ENCODE data around the gene PRLHR. TPM values are rescaled to one million over a fixed set of nuclear protein-coding genes. Genes with fewer than 3 reads are reported as not detected.

Gene PRLHR
- total RNA-seq, 3 donors from 2014 or later: not detected

DNA sequence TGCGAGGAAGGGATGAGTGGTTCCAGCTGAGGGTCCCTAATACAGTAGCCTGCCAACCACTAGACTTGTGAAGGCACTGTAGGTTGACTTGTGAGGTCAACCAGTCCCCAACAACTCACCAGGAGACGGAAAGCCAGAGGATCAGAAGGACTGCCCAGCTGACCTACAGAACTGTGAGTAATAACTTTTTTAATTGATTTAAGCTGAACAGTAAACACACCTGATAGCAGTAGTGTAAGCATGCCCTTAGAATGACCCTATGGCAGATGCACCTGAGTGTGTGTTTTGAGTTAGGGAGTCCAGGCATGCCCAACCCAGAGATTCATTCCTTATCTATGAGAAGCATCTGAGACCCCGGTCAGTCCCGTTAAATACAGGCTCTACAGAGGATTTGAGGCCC lies 14.1 kb downstream of the PRLHR start:
- intact Hi-C loops (cut with DNase I, micrococcal nuclease): no loop called here
- H3K4me1 ChIP-seq (ENCODE audit: low read depth): no peaks in the 10 kb centered on the region
- no peaks in the 10 kb centered on the region for H3K9me3 ChIP-seq
- DNase-seq: no peak
- ATAC-seq: peak; percentile 42
- H3K4me3 ChIP-seq: no peak overlapping the region
- TF ChIP-seq, protein P1, sequence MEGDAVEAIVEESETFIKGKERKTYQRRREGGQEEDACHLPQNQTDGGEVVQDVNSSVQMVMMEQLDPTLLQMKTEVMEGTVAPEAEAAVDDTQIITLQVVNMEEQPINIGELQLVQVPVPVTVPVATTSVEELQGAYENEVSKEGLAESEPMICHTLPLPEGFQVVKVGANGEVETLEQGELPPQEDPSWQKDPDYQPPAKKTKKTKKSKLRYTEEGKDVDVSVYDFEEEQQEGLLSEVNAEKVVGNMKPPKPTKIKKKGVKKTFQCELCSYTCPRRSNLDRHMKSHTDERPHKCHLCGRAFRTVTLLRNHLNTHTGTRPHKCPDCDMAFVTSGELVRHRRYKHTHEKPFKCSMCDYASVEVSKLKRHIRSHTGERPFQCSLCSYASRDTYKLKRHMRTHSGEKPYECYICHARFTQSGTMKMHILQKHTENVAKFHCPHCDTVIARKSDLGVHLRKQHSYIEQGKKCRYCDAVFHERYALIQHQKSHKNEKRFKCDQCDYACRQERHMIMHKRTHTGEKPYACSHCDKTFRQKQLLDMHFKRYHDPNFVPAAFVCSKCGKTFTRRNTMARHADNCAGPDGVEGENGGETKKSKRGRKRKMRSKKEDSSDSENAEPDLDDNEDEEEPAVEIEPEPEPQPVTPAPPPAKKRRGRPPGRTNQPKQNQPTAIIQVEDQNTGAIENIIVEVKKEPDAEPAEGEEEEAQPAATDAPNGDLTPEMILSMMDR (IDR thresholded peaks at IDR 0.05): no peak
- no peaks in the 10 kb centered on the region for H3K36me3 ChIP-seq (ENCODE audit: low read depth)

DNA sequence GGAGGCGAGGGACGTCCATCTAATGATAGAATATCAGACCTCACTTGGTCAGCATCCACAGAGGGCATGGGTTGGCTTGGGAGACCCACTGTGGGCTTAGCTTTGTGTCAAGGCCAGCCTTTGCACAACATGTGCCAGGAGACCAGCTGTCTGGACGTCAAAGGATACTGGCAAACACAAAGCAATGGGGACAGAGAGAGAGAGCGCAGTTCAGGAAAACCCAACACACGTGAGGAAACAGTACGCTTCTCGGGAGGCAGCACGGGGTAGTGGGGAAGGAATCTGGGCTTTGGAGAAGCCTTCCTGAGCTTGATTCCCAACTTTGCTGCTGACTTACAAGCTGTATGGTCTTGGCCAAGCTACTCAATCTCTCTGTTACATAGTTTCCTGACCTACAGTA lies 14.7 kb downstream of the PRLHR start:
- Histone ChIP-seq H3K36me3 (ENCODE audit: low read depth) (no peaks in the 10 kb centered on the region), H3K9me3 (no peaks in the 10 kb centered on the region), H3K4me1 (ENCODE audit: low read depth) (no peaks in the 10 kb centered on the region), H3K4me3 (no peak overlapping the region)
- ATAC-seq (no peak), DNase-seq (no peak)
- TF ChIP-seq, protein P1 (IDR thresholded peaks at IDR 0.05): no peak
- intact Hi-C loops (cut with DNase I, micrococcal nuclease): no loop called here

DNA sequence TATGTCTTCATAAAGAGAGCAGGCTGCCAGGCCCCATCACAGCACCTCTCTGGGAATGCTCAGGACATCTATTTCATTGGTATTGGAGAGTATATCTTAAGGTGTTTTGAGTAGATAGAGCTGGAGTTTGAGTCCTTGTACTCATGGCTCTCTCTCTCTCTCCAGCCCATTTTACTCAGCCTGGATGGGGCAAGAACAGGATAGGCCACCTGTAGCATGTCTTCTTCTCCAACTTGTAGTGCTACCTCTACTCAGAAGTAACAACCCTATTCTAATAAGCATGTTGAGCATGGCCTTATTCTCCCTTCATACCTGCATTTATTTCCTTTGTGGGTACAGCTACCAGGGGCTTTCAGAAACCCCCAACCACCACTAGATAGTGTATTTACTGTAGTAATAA lies 21.9 kb downstream of the PRLHR start:
- Histone ChIP-seq H3K4me3 (no peak overlapping the region), H3K36me3 (ENCODE audit: low read depth) (no peaks in the 10 kb centered on the region), H3K9me3 (no peaks in the 10 kb centered on the region), H3K4me1 (ENCODE audit: low read depth) (no peaks in the 10 kb centered on the region)
- TF ChIP-seq, protein P1 (IDR thresholded peaks at IDR 0.05): no peak
- DNase-seq (no peak), ATAC-seq (no peak)
- intact Hi-C loops (cut with DNase I, micrococcal nuclease): loop anchor here in 1 of 2 donors (5.0 kb wide), 1 partner anchor 144 kb away; no protein-coding TSS in a partner anchor

DNA sequence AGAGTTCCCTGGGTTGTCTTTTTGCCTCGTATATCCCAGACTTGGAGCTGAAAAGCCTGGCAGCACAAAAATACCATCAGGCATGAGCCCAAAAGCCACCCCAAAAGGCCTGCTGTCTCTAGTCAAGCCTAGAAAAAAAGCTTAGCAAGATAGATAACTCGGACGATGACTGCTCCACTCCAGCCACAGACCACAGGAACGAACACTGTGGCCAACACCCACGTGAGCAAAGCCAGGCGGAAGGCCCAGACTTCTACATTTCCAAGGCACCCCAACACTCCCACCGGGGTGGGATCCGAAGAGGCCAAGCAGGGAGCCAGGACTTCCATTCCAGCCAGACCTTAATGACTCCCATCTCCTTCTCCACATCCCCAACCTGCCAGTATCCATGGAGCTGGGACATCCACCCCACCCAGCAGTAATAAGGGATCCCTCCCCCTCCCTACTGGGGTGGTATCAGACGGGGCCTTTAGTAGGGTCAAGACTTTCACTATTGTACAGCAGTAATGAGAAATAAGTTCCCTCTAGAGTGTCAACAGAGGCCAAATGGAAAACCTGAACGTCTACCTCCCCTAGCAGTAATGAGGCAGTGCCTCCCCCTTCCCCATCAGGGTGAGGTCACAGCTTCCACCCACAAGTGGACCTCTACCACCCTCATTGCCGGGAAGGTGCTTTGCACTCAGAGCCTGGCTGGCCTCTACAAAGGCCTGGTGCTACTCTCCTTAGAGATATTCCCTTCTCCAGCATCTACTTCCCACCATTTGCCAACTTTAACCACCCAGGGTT lies 23.0 kb downstream of the PRLHR start:
- Histone ChIP-seq H3K4me3 (no peak overlapping the region), H3K4me1 (ENCODE audit: low read depth) (no peaks in the 10 kb centered on the region), H3K9me3 (no peaks in the 10 kb centered on the region), H3K36me3 (ENCODE audit: low read depth) (no peaks in the 10 kb centered on the region)
- DNase-seq: no peak
- TF ChIP-seq, protein P1 (IDR thresholded peaks at IDR 0.05): no peak
- intact Hi-C loops (cut with DNase I, micrococcal nuclease): loop anchor here in 1 of 2 donors (5.0 kb wide), 1 partner anchor 145 kb away; no protein-coding TSS in a partner anchor
- ATAC-seq: no peak

DNA sequence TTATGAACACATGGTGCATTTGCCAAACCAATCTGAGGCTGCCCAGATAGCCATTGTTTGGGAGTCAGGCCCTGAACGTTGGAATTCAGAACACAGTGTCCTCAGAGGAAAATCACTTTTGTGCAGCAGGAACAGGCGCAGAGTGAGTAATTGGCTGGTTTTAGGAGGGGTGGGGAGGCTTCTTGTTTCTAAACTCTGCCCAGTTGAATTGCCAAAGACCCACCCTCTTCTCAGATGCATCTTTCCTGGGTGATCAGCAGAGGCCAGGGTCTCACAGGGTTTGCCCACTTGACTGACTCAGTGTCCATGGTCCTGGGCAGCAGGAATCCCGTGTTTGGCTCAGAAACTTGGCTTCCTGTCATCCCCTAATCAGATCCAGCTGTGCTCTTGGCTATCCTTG lies 24.3 kb downstream of the PRLHR start:
- H3K4me3 ChIP-seq: no peak overlapping the region
- H3K4me1 ChIP-seq (ENCODE audit: low read depth): no peaks in the 10 kb centered on the region
- DNase-seq (no peak), ATAC-seq (peak; percentile 20)
- TF ChIP-seq, protein P1 (IDR thresholded peaks at IDR 0.05): no peak
- H3K36me3 ChIP-seq (ENCODE audit: low read depth): no peaks in the 10 kb centered on the region
- intact Hi-C loops (cut with DNase I, micrococcal nuclease): loop anchor here in 1 of 2 donors (5.0 kb wide), 1 partner anchor 146 kb away; no protein-coding TSS in a partner anchor
- no peaks in the 10 kb centered on the region for H3K9me3 ChIP-seq

Data from mucosa of descending colon (tissue), 3 donors.